KOPT-K1 (cell line): ENCODE measurements around the gene MAST4.
"Not testable (repeated sequence)": the region's sequence is repeated elsewhere in the genome, so short reads cannot be mapped to it uniquely, and the experiment has no call there.

Experiments
- H3K27ac ChIP-seq: fragments of 200-600 bp; sonication (generic); 2 replicates; pipeline ENCODE4 v1.5.1; 2016; ENCODE audit warnings: antibody characterized with exemption, mild to moderate bottlenecking, low read depth, low read length; ENCODE audit not compliant: poor library complexity, severe bottlenecking
- H3K36me3 ChIP-seq: fragments of 200-600 bp; sonication (generic); 2 replicates; pipeline ENCODE4 v1.5.1; 2017; ENCODE audit warnings: antibody characterized with exemption, mild to moderate bottlenecking, low read length, moderate library complexity; ENCODE audit not compliant: insufficient read depth
- H3K9me3 ChIP-seq: fragments of 200-600 bp; sonication (generic); 2 replicates; pipeline ENCODE4 v1.5.1; 2017; ENCODE audit warnings: antibody characterized with exemption, low read length, mild to moderate bottlenecking; ENCODE audit not compliant: insufficient read depth, poor library complexity, severe bottlenecking

Gene MAST4

DNA sequence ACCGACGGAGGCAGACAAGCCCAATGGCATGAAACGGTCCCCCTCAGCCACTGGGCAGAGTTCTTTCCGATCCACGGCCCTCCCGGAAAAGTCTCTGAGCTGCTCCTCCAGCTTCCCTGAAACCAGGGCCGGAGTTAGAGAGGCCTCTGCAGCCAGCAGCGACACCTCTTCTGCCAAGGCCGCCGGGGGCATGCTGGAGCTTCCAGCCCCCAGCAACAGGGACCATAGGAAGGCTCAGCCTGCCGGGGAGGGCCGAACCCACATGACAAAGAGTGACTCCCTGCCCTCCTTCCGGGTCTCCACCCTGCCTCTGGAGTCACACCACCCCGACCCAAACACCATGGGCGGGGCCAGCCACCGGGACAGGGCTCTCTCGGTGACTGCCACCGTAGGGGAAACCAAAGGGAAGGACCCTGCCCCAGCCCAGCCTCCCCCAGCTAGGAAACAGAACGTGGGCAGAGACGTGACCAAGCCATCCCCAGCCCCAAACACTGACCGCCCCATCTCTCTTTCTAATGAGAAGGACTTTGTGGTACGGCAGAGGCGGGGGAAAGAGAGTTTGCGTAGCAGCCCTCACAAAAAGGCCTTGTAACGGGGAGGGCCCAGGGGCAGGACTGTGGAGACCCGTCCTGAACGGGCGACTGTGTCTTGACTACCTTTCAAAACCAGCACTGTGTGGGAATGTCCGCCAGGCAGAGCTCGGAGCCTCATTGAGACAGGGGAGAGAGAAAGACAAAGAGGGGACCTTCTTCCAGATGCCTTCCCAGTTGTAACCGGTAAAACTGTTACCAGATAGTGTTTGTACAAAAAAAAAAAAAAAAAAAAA is 570.5 kb downstream of the MAST4 start:
- Histone ChIP-seq H3K9me3 (no peaks in the 10 kb centered on the region), H3K36me3 (peaks cover 33% of the 10 kb centered on the region), H3K27ac (peak overlapping the region; percentile 97)

DNA sequence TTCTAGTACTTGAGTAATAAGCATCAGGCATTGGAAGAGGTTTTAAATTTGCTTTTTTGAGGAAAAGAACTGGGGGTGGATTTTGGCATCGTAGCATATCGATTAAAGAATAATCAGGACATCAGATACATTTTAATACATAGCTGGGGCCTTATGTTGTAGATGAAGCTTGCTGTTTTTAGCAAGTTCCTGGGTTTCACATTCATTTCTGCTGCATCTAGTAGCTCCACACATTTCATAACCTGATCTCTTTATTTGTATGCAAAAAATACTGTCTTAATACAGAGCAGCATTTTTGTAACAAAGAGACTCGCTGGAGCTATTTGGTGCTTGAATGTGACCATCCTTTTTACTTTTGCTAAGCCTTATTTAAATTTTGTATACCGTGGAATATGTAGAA is 571.9 kb downstream of the MAST4 start:
- Histone ChIP-seq H3K9me3 (no peaks in the 10 kb centered on the region), H3K27ac (peak overlapping the region; percentile 97), H3K36me3 (peaks cover 26% of the 10 kb centered on the region)

DNA sequence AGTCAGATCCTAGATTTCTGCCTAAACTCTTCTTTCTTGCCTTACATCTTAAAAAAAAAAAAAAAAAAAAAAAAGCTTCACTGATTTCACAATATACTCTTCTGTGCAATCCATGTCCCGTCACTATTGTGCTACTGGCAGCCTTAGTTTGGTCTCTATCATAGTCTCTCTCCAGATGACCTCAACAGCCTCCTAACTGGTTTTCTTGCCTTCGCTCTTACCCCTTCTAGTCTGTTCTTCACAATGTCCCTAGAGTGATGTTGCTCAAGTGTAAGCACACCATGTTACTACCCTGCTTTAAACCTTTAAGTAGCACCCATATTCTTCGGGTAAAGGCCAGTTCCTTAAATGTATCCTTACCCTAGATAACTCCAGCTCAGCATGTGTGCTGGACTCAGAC is 574.6 kb downstream of the MAST4 start:
- Histone ChIP-seq H3K36me3 (no peaks in the 10 kb centered on the region), H3K9me3 (no peaks in the 10 kb centered on the region), H3K27ac (no peak overlapping the region)

- H3K27ac ChIP-seq, H3K36me3 ChIP-seq: not testable (repeated sequence)
- peaks cover 19% of the 10 kb centered on the region for H3K9me3 ChIP-seq
Measured at GRCh38 chr5:67173351-67173750, 577.2 kb downstream of the MAST4 start.

GRCh38 chr5:67173959-67174358 is 577.8 kb downstream of the MAST4 start:
- no peaks in the 10 kb centered on the region for H3K36me3 ChIP-seq
- H3K27ac ChIP-seq = no peak overlapping the region
- H3K9me3 ChIP-seq = peaks cover 19% of the 10 kb centered on the region

DNA sequence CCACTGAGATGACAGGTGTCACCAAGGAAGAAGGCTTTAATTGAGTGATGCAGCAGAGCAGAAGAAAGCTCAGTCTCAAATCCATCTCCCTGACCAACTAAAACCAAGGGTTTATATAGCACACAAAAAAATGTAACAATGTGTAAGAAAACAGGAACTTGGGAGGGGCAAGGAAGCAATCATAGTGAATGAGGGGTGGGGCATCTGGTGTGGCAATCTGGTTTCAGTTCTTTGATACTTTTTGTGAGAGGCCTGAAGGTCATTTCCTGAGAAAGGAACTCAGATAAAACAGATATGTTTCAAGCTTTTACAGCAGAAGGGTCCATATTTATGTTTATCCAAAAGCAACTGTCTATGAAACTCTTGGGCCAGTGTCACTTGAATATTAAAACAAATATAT is 580.7 kb downstream of the MAST4 start:
- H3K36me3 ChIP-seq = no peaks in the 10 kb centered on the region
- H3K9me3 ChIP-seq = peaks cover 19% of the 10 kb centered on the region
- no peak overlapping the region for H3K27ac ChIP-seq

DNA sequence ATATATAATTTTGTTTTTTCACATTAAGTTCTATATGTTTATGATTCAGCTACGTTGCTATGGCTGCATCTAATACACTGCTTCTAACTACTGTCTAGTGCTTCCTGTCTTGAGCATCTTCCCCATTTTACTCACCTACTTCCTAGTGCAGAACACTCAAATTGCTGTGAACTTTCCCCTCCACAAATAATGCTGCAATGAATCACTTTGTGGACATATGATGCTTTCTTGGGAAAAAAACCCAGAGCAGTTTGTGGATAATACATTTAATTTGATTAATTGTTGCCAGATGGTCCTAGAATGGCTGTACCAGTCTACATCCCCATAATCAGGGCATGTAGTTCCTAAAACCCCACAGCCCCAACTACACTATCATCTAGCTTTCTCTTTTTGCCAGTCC is 581.9 kb downstream of the MAST4 start:
- H3K36me3 ChIP-seq = no peaks in the 10 kb centered on the region
- H3K27ac ChIP-seq = no peak overlapping the region
- H3K9me3 ChIP-seq = peaks cover 19% of the 10 kb centered on the region

DNA sequence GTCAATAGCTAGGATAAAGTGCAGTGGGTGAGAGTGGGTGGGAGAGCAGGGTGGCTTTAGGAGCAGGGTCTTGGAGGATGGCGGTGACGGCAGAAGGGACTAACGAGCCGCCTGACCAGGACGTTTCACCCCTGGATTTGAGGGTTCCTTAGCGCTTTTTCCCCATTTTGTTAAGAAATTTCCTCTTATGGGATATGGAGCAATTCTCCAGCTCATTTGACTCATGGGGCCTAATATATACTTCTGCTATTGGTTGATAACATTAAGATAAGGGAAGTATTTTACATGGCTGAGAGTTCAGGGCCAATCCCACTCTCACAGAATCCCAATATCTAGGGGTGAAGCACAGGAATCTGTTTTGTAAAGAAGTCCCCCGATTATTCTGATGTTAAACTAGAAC is 582.8 kb downstream of the MAST4 start:
- Histone ChIP-seq H3K36me3 (no peaks in the 10 kb centered on the region), H3K27ac (no peak overlapping the region)

GRCh38 chr5:67179697-67180361 is 583.6 kb downstream of the MAST4 start:
- H3K36me3 ChIP-seq = no peaks in the 10 kb centered on the region
- H3K9me3 ChIP-seq = peaks cover 19% of the 10 kb centered on the region
- H3K27ac ChIP-seq = peak overlapping the region; percentile 83

More for the DNA sequence above, 582.8 kb downstream of the MAST4 start:
- H3K9me3 ChIP-seq = peaks cover 19% of the 10 kb centered on the region

GRCh38 chr5:67181648-67182221 is 585.5 kb downstream of the MAST4 start:
- Histone ChIP-seq H3K36me3 (no peaks in the 10 kb centered on the region), H3K27ac (peak overlapping the region; percentile 83), H3K9me3 (peaks cover 10% of the 10 kb centered on the region)

GRCh38 chr5:67182301-67182790 is 586.2 kb downstream of the MAST4 start:
- Histone ChIP-seq H3K36me3 (no peaks in the 10 kb centered on the region), H3K27ac (peak overlapping the region; percentile 83), H3K9me3 (peaks cover 4% of the 10 kb centered on the region)

GRCh38 chr5:67183859-67184258 is 587.7 kb downstream of the MAST4 start:
- no peaks in the 10 kb centered on the region for H3K36me3 ChIP-seq

GRCh38 chr5:67187006-67187715 is 591.0 kb downstream of the MAST4 start:
- Histone ChIP-seq H3K27ac (peak overlapping the region; percentile 31), H3K9me3 (peaks cover under 1% of the 10 kb centered on the region), H3K36me3 (no peaks in the 10 kb centered on the region)

More at GRCh38 chr5:67183859-67184258, 587.7 kb downstream of the MAST4 start:
- Histone ChIP-seq H3K9me3 (no peaks in the 10 kb centered on the region), H3K27ac (no peak overlapping the region)

- Histone ChIP-seq H3K36me3 (no peaks in the 10 kb centered on the region), H3K9me3 (peaks cover 9% of the 10 kb centered on the region), H3K27ac (peak overlapping the region; percentile 52)
Measured at GRCh38 chr5:67188274-67189078, 592.3 kb downstream of the MAST4 start.
